HT1080 (cell line): ENCODE data around the gene RHBG. TPM values are rescaled to one million over a fixed set of nuclear protein-coding genes. Genes with fewer than 3 reads are reported as not detected.

ENCODE experiments used
- DNase-seq: peaks from one replicate; pipeline ENCODE4 v3.0.0-alpha.2; 2015; ENCODE audit warnings: low read depth
- small RNA-seq: library from RNA; depleted of rRNA; stranded (forward); fragments of <200 nt; gene quantifications from one replicate; pipeline ENCODE3, GENCODE V24; 2014
- total RNA-seq: library from RNA; depleted of rRNA; stranded (reverse); fragments of >200 nt; shearing (Covaris generic); gene quantifications from 2 replicates; pipeline ENCODE4 v1.2.3, GENCODE V29; 2014; rRNA removed

The RHBG gene
- total RNA-seq, 1 experiment from 2014 or later, result not detected

GRCh38 chr1:156424806-156425432 is 55.9 kb downstream of the RHBG start:
- no peak for DNase-seq

- no peak for DNase-seq
Measured at GRCh38 chr1:156425943-156426342, 56.9 kb downstream of the RHBG start.

GRCh38 chr1:156427957-156428356 is 58.9 kb downstream of the RHBG start:
- no peak for DNase-seq

GRCh38 chr1:156428746-156429288 is 59.8 kb downstream of the RHBG start:
- no peak for DNase-seq

GRCh38 chr1:156429313-156430060 is 60.5 kb downstream of the RHBG start:
- DNase-seq, result no peak

GRCh38 chr1:156430303-156430702 is 61.3 kb downstream of the RHBG start:
- DNase-seq, result no peak

- no peak for DNase-seq
Measured at GRCh38 chr1:156430866-156431265, 61.9 kb downstream of the RHBG start.

- no peak for DNase-seq
Measured at GRCh38 chr1:156431366-156431765, 62.4 kb downstream of the RHBG start.

- no peak for DNase-seq
Measured at GRCh38 chr1:156431769-156432668, 63.0 kb downstream of the RHBG start.

- no peak for DNase-seq
Measured at GRCh38 chr1:156432669-156433018, 63.6 kb downstream of the RHBG start.

- no peak for DNase-seq
Measured at GRCh38 chr1:156433032-156433431, 64.0 kb downstream of the RHBG start.

- DNase-seq, result no peak
Measured at GRCh38 chr1:156433602-156434001, 64.6 kb downstream of the RHBG start.

Small RNA genes within 50 kb of the gene (small RNA-seq; reads per million reads assigned to genes)
- not detected for gene MIR9-1

Other genes starting within 250 kb of the RHBG start
- gene SEMA4A, start 215.6 kb upstream of the RHBG start, total RNA-seq, result not detected in 2 replicates
- 21.4 and 28.6 TPM in 2 replicates for gene SLC25A44, start 175.1 kb upstream of the RHBG start, total RNA-seq
- gene PMF1, start 156.2 kb upstream of the RHBG start, total RNA-seq, result 49.4 and 71.6 TPM in 2 replicates
- gene BGLAP, start 127.0 kb upstream of the RHBG start, total RNA-seq, result 2.3 TPM in 1 of 2 replicates, not detected in the other
- gene PAQR6, start 121.2 kb upstream of the RHBG start, total RNA-seq, result 0.40 and 0.47 TPM in 2 replicates
- 94.1 and 95.9 TPM in 2 replicates for gene SMG5, start 86.4 kb upstream of the RHBG start, total RNA-seq
- gene TMEM79, start 84.9 kb upstream of the RHBG start, total RNA-seq, result 2.2 and 2.7 TPM in 2 replicates
- gene GLMP, start 73.5 kb upstream of the RHBG start, total RNA-seq, result 49.0 and 62.7 TPM in 2 replicates
- not detected in 2 replicates for gene VHLL, start 69.9 kb upstream of the RHBG start, total RNA-seq
- gene CCT3, start 30.9 kb upstream of the RHBG start, total RNA-seq, result 450 and 472 TPM in 2 replicates
- 0.70 and 0.87 TPM in 2 replicates for gene TSACC, start 30.7 kb upstream of the RHBG start, total RNA-seq
- 21.6 and 27.9 TPM in 2 replicates for gene MEF2D, start 131.6 kb downstream of the RHBG start, total RNA-seq
- gene IQGAP3, start 203.4 kb downstream of the RHBG start, total RNA-seq, result 39.5 and 41.8 TPM in 2 replicates
- gene TTC24, start 210.5 kb downstream of the RHBG start, total RNA-seq, result not detected in 2 replicates
- gene NAXE, start 222.6 kb downstream of the RHBG start, total RNA-seq, result 106 and 116 TPM in 2 replicates
- 42.5 and 52.7 TPM in 2 replicates for gene GPATCH4, start 232.3 kb downstream of the RHBG start, total RNA-seq